ENCODE results near the gene CDAN1.
"Not testable (repeated sequence)": the region's sequence is repeated elsewhere in the genome, so short reads cannot be mapped to it uniquely, and the experiment has no call there.

The CDAN1 gene

GRCh38 chr15:42704492-42704926, 32.4 kb downstream of the CDAN1 start:
- peak; percentile 68 for DNase-seq

GRCh38 chr15:42696626-42697025, 40.3 kb downstream of the CDAN1 start:
- DNase-seq, result no peak

GRCh38 chr15:42695527-42696071, 41.3 kb downstream of the CDAN1 start:
- DNase-seq, result no peak

- no peak for DNase-seq
These were observed 42.5 kb downstream of the CDAN1 start for GRCh38 chr15:42694398-42694797.

- no peak for DNase-seq
These were observed 43.0 kb downstream of the CDAN1 start for GRCh38 chr15:42693942-42694341.

GRCh38 chr15:42693496-42693895, 43.4 kb downstream of the CDAN1 start:
- no peak for DNase-seq

GRCh38 chr15:42692997-42693396, 43.9 kb downstream of the CDAN1 start:
- DNase-seq, result no peak

- no peak for DNase-seq
These were observed 44.4 kb downstream of the CDAN1 start for GRCh38 chr15:42692536-42692935.

- no peak for DNase-seq
These were observed 45.2 kb downstream of the CDAN1 start for GRCh38 chr15:42691770-42692169.

GRCh38 chr15:42691308-42691707, 45.6 kb downstream of the CDAN1 start:
- no peak for DNase-seq

- no peak for DNase-seq
These were observed 48.6 kb downstream of the CDAN1 start for GRCh38 chr15:42688301-42688700.

GRCh38 chr15:42687740-42688139, 49.2 kb downstream of the CDAN1 start:
- no peak for DNase-seq

GRCh38 chr15:42686281-42686680, 50.6 kb downstream of the CDAN1 start:
- DNase-seq, result no peak

GRCh38 chr15:42681119-42681518, 55.8 kb downstream of the CDAN1 start:
- DNase-seq, result no peak

GRCh38 chr15:42680142-42680482, 56.8 kb downstream of the CDAN1 start:
- not testable (repeated sequence) for DNase-seq

GRCh38 chr15:42679285-42680141, 57.4 kb downstream of the CDAN1 start:
- no peak for DNase-seq

- DNase-seq, result no peak
These were observed 61.9 kb downstream of the CDAN1 start for GRCh38 chr15:42675021-42675420.

- DNase-seq, result no peak
These were observed 62.5 kb downstream of the CDAN1 start for GRCh38 chr15:42674472-42674871.

Measured in inflammatory macrophage (primary cell).